Measurements from ENCODE around the gene SLC7A9.
"Not testable (repeated sequence)": the region's sequence is repeated elsewhere in the genome, so short reads cannot be mapped to it uniquely, and the experiment has no call there.

SLC7A9 gene

GRCh38 chr19:32787161-32787813 is 82.3 kb downstream of the SLC7A9 start:
- DNase-seq, result not testable (repeated sequence)

GRCh38 chr19:32782089-32782488 is 87.5 kb downstream of the SLC7A9 start:
- DNase-seq, result not testable (repeated sequence)

- DNase-seq, result no peak
These were observed 88.3 kb downstream of the SLC7A9 start for GRCh38 chr19:32781280-32781679.
